Fibroblast of skin of scalp (primary cell): Measurements from ENCODE around the gene CARHSP1.
"Not testable (repeated sequence)": the region's sequence is repeated elsewhere in the genome, so short reads cannot be mapped to it uniquely, and the experiment has no call there.

Experiments
- DNase-seq: peaks from one replicate; pipeline ENCODE4 v3.0.0-alpha.2; 2013

CARHSP1 gene

DNA sequence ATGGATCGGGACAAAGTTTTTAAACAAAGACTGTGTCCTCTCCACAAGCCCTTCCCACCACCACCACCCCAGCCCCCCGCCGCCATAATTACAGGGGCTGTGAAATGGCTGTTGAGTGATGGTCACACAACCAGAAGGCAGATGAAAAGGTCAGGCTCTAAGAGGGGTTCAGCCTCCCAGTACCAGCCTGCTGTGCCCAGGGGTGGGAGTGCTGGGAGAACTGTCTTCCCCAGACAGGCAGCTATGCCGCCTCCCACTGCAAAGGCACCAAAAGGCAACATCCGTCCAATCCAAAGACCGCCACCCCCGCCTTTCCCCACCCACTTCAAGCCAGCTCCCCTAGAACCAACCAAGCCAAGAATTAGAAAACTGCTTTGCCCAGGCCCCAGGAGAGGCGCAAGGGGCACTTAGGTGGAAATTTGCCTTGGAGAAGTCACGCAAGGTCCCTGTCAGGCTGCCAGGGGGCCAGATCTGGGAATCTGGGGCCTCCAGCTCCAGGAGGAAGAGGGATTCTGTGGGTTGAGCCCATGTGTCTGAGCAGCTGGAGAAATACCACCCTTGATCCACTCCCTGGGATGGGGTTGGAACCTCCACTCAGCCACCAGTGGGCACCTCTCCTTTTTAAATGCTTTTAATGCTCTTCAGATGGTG, 14.4 kb downstream of the CARHSP1 start:
- DNase-seq, result no peak

DNA sequence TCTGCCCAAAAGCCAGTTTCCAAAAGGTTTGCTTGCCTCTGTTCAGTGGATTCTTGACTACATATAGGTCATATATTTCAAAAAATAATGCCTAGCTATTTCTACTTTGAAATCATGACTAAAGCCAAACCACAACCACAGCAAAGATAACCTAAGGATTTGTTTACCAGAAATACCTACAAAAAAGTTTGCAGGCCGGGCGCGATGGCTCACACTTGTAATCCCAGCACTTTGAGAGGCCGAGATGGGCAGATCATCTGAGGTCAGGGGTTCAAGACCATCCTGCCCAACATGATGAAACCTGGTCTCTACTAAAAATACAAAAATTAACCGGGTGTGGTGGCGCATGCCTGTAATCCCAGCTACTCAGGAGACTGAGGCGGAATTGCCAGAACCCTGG, 15.2 kb downstream of the CARHSP1 start:
- no peak for DNase-seq

DNA sequence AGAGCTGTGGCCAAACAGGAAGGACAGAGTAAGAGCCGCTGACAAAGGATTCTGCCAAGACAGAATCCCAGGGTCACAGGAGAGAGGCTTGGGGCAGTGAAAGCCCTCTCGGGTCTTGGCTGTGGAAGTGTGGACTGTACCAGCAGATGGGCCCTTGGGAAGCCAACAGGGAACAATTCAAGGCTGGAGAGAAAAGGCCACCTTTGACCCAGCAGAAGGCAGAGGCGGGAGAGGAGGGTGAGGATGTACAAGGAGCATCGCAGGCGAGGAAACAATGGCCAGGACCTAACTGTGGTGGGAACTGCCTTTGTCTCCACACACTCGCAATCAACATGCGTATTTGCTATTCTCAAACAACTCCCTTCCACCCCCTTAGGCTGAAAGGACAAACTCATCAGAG, 15.7 kb downstream of the CARHSP1 start:
- DNase-seq, result no peak

DNA sequence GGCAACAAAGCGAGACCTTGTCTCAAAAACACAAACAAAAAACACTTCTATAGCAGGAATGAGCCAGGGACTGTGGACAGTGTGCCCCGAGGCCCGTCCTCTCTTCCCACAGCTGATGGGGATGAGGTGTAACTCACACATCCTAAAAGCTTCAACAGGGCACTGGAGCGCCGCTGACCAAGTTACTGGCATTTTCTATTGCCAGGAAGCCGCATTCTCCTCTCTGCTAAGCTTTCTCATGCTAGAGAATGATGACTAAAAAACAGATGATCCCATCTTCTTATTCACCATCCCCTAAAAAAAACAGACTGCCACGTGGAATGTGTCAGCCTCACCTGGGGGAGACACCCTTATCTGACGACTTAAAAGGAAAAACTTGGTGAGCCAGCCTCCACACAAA, 16.3 kb downstream of the CARHSP1 start:
- DNase-seq, result no peak

DNA sequence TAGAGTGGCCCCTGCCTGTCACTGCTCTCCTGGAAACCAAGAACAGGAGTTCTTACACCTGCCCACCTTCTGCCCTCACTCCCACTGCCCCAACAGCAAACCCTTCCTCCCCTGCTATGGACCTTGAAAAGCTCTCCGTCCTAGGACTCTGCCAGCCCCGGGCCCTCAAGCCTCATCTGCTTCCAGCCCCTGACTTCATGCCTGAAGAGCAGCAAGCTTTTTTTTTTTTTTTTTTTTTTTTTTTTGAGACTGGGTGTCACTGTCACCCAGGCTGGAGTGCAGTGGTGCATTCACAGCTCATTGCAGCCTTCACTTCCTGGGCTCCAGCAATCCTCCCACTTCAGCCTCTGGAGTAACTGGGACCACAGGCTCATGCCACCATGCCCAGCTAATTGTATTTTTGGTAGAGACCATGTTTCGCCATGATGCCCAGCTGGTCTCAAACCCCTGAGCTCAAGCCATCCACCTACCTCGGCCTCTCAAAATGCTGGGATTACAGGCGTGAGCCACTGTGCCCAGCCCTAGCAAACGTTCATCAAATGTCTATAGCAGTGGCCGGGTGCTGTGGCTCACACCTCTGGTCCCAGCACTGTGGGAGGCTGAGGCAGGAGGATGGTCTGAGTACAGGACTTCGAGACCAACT, 16.9 kb downstream of the CARHSP1 start:
- no peak for DNase-seq

DNA sequence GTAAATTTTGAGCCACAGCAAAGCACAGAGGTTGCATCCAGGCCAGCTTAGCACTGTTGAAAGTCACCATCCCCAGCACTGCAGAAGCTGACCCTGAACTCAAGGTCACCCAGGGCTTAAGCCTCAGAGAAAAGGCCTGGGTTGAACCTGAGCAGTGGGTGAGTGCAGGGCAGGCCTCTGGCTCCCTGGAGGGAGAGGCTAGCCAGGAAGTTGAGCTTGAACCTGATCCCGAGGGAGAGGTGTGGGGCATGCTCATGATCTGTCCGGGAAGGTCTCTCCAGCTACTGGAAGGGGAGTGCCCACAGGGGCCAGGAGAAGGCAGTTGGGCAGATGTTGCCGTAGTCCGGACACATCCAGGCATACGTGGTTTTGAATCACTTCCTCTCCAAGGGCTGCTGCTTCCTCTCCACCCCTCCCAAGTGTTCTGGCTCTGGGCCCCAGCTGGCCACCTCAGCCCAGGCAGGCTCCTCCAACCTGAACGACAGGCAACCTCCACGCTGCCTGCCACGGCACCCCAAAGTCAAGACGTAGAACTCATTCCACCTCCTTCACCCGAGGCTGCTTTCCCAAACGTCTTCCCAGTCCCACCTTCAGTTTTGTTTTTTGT, 18.4 kb downstream of the CARHSP1 start:
- no peak for DNase-seq

DNA sequence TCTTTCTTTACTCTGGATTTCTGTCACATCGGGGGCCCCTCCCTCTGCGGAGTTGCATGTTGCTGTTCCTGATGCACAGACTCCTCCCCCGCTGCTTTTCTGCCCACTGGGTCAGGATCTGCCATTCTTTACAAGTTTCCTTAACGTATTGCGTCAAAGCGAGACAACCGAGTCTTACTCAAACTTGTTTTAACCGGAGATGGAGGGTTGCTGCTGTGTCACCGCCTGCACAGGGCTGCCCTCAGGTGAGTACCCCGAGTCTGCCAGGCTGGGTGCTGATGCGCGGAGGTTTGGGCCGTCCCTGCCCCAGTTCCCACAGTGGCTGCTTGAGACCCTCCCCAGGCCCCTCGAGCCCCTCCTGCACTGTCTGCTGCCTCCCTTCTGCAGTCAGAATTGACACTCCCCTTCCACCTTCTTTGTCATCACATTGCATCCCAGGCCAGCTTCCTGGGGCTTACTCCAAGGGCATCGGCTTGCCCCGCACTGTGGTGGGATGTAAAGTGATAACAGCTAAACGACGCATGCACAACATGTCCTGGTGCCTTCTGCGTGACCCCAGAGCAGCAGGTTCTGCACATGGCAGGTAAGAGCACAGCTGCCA, 19.3 kb downstream of the CARHSP1 start:
- DNase-seq, result no peak

DNA sequence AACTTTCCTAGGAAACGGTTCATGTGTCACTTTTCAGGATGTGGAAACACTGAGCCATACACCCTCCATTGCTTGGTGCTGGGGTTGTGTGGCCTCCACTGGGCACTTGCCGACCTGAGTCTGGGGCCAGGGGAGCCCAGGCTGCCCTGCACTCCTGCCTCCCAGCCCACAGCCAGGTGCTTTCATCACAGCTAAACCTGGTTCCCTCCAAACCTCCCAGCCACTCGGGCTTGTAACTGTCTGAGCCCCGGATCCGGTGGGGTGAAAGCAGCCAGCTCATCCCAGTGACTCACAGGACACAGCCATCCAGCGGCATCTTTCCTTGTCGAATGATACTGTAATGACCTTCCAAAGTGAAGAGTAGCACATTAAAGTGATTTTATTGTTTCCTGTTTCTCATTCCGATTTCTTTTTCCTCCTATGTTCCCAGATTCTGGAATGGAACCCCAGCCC, 19.8 kb downstream of the CARHSP1 start:
- DNase-seq, result peak; percentile 64

GRCh38 chr16:8848231-8848938, 20.4 kb downstream of the CARHSP1 start:
- no peak for DNase-seq

- DNase-seq, result no peak
Measured at GRCh38 chr16:8847623-8848022, 21.2 kb downstream of the CARHSP1 start.

DNA sequence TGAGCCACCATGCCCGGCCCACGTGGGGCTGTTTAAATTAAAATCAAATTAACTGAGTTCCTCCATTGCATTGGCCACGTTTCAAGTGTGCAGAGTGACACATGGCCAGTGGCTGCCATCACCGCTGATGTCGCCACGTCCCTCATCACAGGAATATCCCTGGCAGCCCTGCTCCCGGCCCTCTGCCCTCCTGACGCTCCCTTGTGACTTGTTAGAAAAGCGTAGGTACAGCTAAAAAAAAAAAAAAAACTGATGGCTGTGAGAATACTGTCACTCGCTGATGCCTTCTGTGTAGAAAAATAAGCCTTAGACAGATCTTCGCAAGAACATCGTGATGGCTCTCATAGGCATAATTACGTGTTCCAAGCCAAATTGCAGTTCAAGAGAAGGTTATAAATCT, 21.7 kb downstream of the CARHSP1 start:
- DNase-seq, result no peak

GRCh38 chr16:8846401-8846932, 22.3 kb downstream of the CARHSP1 start:
- DNase-seq, result no peak

DNA sequence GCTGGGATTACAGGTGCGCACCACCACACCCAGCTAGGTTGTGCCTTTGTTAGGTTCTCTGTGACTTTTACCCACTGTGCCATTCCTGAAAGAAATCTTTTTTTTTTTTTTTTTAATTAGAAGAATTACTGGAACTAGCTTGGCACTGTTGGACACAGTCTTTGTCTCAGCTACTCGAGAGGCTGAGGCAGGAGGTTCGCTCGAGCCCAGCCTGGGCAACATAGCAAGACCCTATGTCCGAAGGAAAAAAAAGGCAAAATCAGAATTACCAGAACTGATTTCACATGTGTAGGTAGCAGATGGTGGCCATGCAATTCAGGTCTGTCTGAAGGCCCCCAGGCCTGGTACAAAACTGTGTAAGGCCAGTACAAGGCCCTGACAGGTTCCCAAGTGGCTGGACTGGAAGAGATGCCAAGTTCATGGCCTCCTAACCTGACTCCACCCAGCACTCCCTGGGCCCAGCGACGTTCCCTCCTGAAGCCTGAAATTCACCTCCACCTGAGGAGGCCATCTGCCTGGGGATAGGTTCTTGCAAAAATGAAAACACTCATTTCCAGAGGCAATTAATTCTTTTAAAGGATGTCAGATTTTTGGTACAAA, 23.0 kb downstream of the CARHSP1 start:
- no peak for DNase-seq

DNA sequence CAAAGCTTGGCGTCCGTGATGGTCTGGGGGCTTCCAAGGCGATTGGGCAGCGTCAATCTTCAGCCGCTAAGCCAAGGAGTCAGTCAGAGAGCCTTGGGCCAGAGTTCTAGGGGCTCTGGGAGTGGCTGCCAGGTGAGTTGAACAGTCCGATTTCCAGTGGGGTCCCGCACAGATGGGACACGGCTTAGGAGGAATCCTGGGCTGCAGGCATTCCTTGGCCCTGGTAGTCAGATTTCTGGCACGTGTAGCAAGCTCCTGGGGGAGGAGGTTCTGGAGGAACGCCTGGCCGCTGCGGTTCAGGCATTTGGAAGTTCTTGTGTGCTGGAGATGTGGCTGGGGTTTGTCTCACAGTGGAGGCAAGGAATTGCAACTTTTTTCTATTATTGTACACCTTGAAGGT, 25.5 kb downstream of the CARHSP1 start:
- not testable (repeated sequence) for DNase-seq

GRCh38 chr16:8842016-8842415, 26.8 kb downstream of the CARHSP1 start:
- not testable (repeated sequence) for DNase-seq

DNA sequence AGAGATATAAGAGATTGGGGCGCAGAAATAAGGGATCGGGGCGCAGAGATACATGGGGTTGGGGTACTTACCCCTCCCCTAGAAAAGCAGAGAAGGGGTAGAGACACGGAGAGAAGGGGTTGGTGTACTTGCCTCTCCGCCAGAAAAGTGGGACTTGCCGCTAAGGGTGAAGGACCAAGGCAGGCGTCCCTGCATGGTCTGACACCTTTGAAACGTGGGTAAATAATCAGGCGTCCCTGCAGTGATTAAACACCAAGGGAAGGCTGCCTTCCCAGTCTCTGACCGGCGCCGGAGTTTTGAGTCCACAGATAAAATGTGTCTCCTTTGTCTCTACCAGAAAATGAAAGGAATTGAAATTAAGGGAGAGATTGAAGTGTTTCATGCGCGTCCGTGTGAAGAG, 31.2 kb downstream of the CARHSP1 start:
- DNase-seq, result not testable (repeated sequence)

DNA sequence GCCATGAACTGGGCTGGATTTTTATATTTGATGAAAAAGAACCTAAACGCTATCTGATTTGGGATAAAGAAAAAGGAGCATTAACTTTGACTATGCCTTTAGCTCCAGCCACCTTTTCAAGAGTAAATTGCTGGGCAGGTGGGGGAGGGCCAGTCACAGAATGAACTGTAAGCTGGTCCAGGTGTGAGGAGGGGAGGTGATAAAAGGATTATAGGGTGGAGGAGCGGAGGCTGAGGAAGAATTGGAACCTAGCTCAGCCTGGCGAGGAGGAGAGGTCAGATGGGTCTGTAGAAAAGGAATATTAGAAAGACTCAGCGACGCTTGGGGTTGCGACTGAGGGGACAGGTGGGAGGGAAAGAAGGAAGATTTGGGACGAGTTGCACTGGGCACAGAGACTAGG, 32.0 kb downstream of the CARHSP1 start:
- not testable (repeated sequence) for DNase-seq

- DNase-seq, result no peak
Measured at GRCh38 chr16:8832717-8833105, 36.1 kb downstream of the CARHSP1 start.

DNA sequence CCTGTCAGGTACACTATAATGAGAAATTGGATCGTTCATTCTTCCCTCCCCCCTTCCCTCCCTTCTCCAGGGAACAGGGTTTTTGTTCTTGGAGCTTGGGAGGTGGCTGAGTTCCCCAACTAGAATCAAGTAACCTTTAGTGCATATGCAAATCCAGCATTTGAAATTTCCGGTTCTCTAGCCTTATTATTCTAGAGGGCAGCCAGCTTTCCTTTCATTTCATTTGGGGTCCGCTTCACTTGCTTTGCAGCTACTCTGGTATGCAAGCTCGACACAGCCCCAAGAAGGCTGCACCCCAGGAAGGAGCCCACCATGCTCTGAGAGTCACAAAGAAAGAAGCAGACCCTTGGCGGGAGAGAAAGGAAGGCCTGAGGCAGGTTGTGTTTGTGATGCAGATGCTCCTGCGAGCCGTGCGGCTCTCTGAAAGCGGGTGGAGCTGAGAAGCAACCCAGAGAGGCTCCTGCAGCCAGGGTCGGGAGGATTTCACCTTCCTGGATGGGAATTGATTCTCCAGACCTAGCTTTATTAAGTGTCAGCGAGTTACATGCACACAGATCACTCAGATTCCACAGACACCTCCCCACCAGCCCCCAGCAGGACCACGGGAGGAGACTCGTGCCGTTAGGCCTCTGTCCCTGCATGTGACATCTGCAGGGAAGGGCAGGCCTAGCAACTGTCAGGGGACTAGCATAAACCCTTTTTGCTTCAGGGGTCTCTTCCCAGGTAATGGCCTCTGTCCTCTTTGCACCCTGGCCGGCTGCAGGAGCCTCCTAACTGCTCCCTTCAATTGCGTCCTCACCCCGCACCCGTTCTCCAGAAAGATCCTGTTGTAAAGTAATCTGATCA, 36.7 kb downstream of the CARHSP1 start:
- no peak for DNase-seq

- DNase-seq, result no peak
Measured at GRCh38 chr16:8831450-8831849, 37.4 kb downstream of the CARHSP1 start.

GRCh38 chr16:8828541-8829165, 40.2 kb downstream of the CARHSP1 start:
- DNase-seq, result no peak
